ENCODE measurements around the gene IGF1.

The IGF1 gene

GRCh38 chr12:102479099-102479885 lies 1.1 kb downstream of the IGF1 start:
- H4K91ac ChIP-seq (ENCODE audit: low read length) = no peak overlapping the region
- no peak overlapping the region for H2AFZ ChIP-seq (ENCODE audit: low read depth, low read length)
- no peaks in the 10 kb centered on the region for H3K9me3 ChIP-seq (ENCODE audit: control insufficient read depth, low read length)
- H2BK12ac ChIP-seq (ENCODE audit: low read length in 2 of 2) = no peak overlapping the region
- H3K4me2 ChIP-seq (ENCODE audit: low read length, poor library complexity, severe bottlenecking) = no peak overlapping the region
- H3K79me1 ChIP-seq (replicated peaks; ENCODE audit: low read length, poor library complexity, severe bottlenecking) = no peaks in the 10 kb centered on the region
- no peak overlapping the region for H2AK5ac ChIP-seq (ENCODE audit: low read length, severe bottlenecking)
- H3K9ac ChIP-seq (ENCODE audit: low read length) = peak overlapping the region; percentile 59
- H4K8ac ChIP-seq (ENCODE audit: low read length) = no peak overlapping the region
- H3K27me3 ChIP-seq (ENCODE audit: control insufficient read depth in 1 of 2, insufficient read depth in 1 of 2, low read length in 2 of 2) = peaks cover 0 to 9% of the 10 kb centered on the region in 2 experiments
- no peak overlapping the region for H3K18ac ChIP-seq (ENCODE audit: low read depth in 1 of 2, low read length in 2 of 2)
- H3K14ac ChIP-seq (ENCODE audit: low read length in 2 of 2) = no peak overlapping the region
- peaks cover under 1% of the 10 kb centered on the region for H3K4me1 ChIP-seq (ENCODE audit: control insufficient read depth, insufficient read depth, low read depth, low read length)
- H2BK15ac ChIP-seq (ENCODE audit: low read depth, poor library complexity, severe bottlenecking) = no peak overlapping the region
- H3K23ac ChIP-seq (ENCODE audit: low read length in 2 of 2) = no peak overlapping the region
- 70% methylated on average over 11 of the region's 11 CpGs for WGBS
- peak overlapping the region in 1 of 2 experiments; percentile 46 for H3K4me3 ChIP-seq (ENCODE audit: insufficient read depth in 1 of 2, low read depth in 1 of 2, low read length in 2 of 2)
- H3K27ac ChIP-seq (ENCODE audit: low read length, poor library complexity, severe bottlenecking) = no peak overlapping the region
- H2BK120ac ChIP-seq (ENCODE audit: low read depth, low read length) = no peak overlapping the region
- H3K4ac ChIP-seq (ENCODE audit: low read depth in 1 of 2, low read length in 2 of 2) = no peak overlapping the region
- DNase-seq = no peak
- no peak overlapping the region for H2BK5ac ChIP-seq (ENCODE audit: low read depth, low read length, poor library complexity, severe bottlenecking)
- no peaks in the 10 kb centered on the region for H3K36me3 ChIP-seq (ENCODE audit: control insufficient read depth in 1 of 2, insufficient read depth in 2 of 2, low read depth in 1 of 2, low read length in 2 of 2)

- H2BK15ac ChIP-seq (ENCODE audit: low read depth, poor library complexity, severe bottlenecking) = no peak overlapping the region
- 67% methylated on average over 4 of the region's 4 CpGs for WGBS
- H3K27ac ChIP-seq (ENCODE audit: low read length, poor library complexity, severe bottlenecking) = no peak overlapping the region
- H2BK5ac ChIP-seq (ENCODE audit: low read depth, low read length, poor library complexity, severe bottlenecking) = no peak overlapping the region
- no peak overlapping the region for H2AFZ ChIP-seq (ENCODE audit: low read depth, low read length)
- no peaks in the 10 kb centered on the region for H3K79me1 ChIP-seq (replicated peaks; ENCODE audit: low read length, poor library complexity, severe bottlenecking)
- no peak overlapping the region for H3K4ac ChIP-seq (ENCODE audit: low read depth in 1 of 2, low read length in 2 of 2)
- no peaks in the 10 kb centered on the region for H3K9me3 ChIP-seq (ENCODE audit: control insufficient read depth, low read length)
- no peaks in the 10 kb centered on the region for H3K4me1 ChIP-seq (ENCODE audit: control insufficient read depth, insufficient read depth, low read depth, low read length)
- H3K14ac ChIP-seq (ENCODE audit: low read length in 2 of 2) = no peak overlapping the region
- no peaks in the 10 kb centered on the region for H3K36me3 ChIP-seq (ENCODE audit: control insufficient read depth in 1 of 2, insufficient read depth in 2 of 2, low read depth in 1 of 2, low read length in 2 of 2)
- H3K23ac ChIP-seq (ENCODE audit: low read length in 2 of 2) = no peak overlapping the region
- no peak for DNase-seq
- no peak overlapping the region for H2BK120ac ChIP-seq (ENCODE audit: low read depth, low read length)
- peaks cover 0 to 9% of the 10 kb centered on the region in 2 experiments for H3K27me3 ChIP-seq (ENCODE audit: control insufficient read depth in 1 of 2, insufficient read depth in 1 of 2, low read length in 2 of 2)
- no peak overlapping the region for H4K91ac ChIP-seq (ENCODE audit: low read length)
- H3K9ac ChIP-seq (ENCODE audit: low read length) = peak overlapping the region; percentile 59
- no peak overlapping the region for H2AK5ac ChIP-seq (ENCODE audit: low read length, severe bottlenecking)
- H2BK12ac ChIP-seq (ENCODE audit: low read length in 2 of 2) = no peak overlapping the region
- H4K8ac ChIP-seq (ENCODE audit: low read length) = no peak overlapping the region
- H3K18ac ChIP-seq (ENCODE audit: low read depth in 1 of 2, low read length in 2 of 2) = no peak overlapping the region
- peak overlapping the region in 1 of 2 experiments; percentile 46 for H3K4me3 ChIP-seq (ENCODE audit: insufficient read depth in 1 of 2, low read depth in 1 of 2, low read length in 2 of 2)
- H3K4me2 ChIP-seq (ENCODE audit: low read length, poor library complexity, severe bottlenecking) = no peak overlapping the region
Measured at GRCh38 chr12:102478405-102479098, 1.8 kb downstream of the IGF1 start.

GRCh38 chr12:102475355-102475754 lies 5.0 kb downstream of the IGF1 start:
- Histone ChIP-seq H3K4ac (ENCODE audit: low read depth in 1 of 2, low read length in 2 of 2) (no peak overlapping the region), H2BK120ac (ENCODE audit: low read depth, low read length) (no peak overlapping the region), H3K9me3 (ENCODE audit: control insufficient read depth, low read length) (no peaks in the 10 kb centered on the region), H3K18ac (ENCODE audit: low read depth in 1 of 2, low read length in 2 of 2) (no peak overlapping the region), H3K36me3 (ENCODE audit: control insufficient read depth in 1 of 2, insufficient read depth in 2 of 2, low read depth in 1 of 2, low read length in 2 of 2) (no peaks in the 10 kb centered on the region), H3K23ac (ENCODE audit: low read length in 2 of 2) (no peak overlapping the region), H3K4me1 (ENCODE audit: control insufficient read depth, insufficient read depth, low read depth, low read length) (no peaks in the 10 kb centered on the region), H2AK5ac (ENCODE audit: low read length, severe bottlenecking) (no peak overlapping the region), H3K9ac (ENCODE audit: low read length) (no peak overlapping the region), H2BK12ac (ENCODE audit: low read length in 2 of 2) (peak overlapping the region in 1 of 2 experiments; percentile 3), H4K91ac (ENCODE audit: low read length) (no peak overlapping the region), H3K4me2 (ENCODE audit: low read length, poor library complexity, severe bottlenecking) (no peak overlapping the region), H3K14ac (ENCODE audit: low read length in 2 of 2) (no peak overlapping the region), H2BK5ac (ENCODE audit: low read depth, low read length, poor library complexity, severe bottlenecking) (no peak overlapping the region), H3K27ac (ENCODE audit: low read length, poor library complexity, severe bottlenecking) (no peak overlapping the region), H2AFZ (ENCODE audit: low read depth, low read length) (peak overlapping the region; percentile 10), H3K79me1 (replicated peaks; ENCODE audit: low read length, poor library complexity, severe bottlenecking) (no peaks in the 10 kb centered on the region), H2BK15ac (ENCODE audit: low read depth, poor library complexity, severe bottlenecking) (no peak overlapping the region), H4K8ac (ENCODE audit: low read length) (no peak overlapping the region), H3K27me3 (ENCODE audit: control insufficient read depth in 1 of 2, insufficient read depth in 1 of 2, low read length in 2 of 2) (peaks cover 0 to 6% of the 10 kb centered on the region in 2 experiments), H3K4me3 (ENCODE audit: insufficient read depth in 1 of 2, low read depth in 1 of 2, low read length in 2 of 2) (no peak overlapping the region)
- 89% methylated on average over 9 of the region's 9 CpGs for WGBS
- no peak for DNase-seq

- Histone ChIP-seq H3K9ac (ENCODE audit: low read length) (no peak overlapping the region), H2AK5ac (ENCODE audit: low read length, severe bottlenecking) (no peak overlapping the region), H3K18ac (ENCODE audit: low read depth in 1 of 2, low read length in 2 of 2) (no peak overlapping the region), H3K4ac (ENCODE audit: low read depth in 1 of 2, low read length in 2 of 2) (no peak overlapping the region), H4K91ac (ENCODE audit: low read length) (no peak overlapping the region), H2AFZ (ENCODE audit: low read depth, low read length) (no peak overlapping the region), H3K4me3 (ENCODE audit: insufficient read depth in 1 of 2, low read depth in 1 of 2, low read length in 2 of 2) (no peak overlapping the region), H3K9me3 (ENCODE audit: control insufficient read depth, low read length) (no peaks in the 10 kb centered on the region), H2BK15ac (ENCODE audit: low read depth, poor library complexity, severe bottlenecking) (no peak overlapping the region), H3K23ac (ENCODE audit: low read length in 2 of 2) (no peak overlapping the region), H2BK12ac (ENCODE audit: low read length in 2 of 2) (no peak overlapping the region), H3K27me3 (ENCODE audit: control insufficient read depth in 1 of 2, insufficient read depth in 1 of 2, low read length in 2 of 2) (peaks cover 0 to 6% of the 10 kb centered on the region in 2 experiments), H2BK5ac (ENCODE audit: low read depth, low read length, poor library complexity, severe bottlenecking) (no peak overlapping the region), H3K4me1 (ENCODE audit: control insufficient read depth, insufficient read depth, low read depth, low read length) (no peaks in the 10 kb centered on the region), H4K8ac (ENCODE audit: low read length) (no peak overlapping the region), H3K79me1 (replicated peaks; ENCODE audit: low read length, poor library complexity, severe bottlenecking) (no peaks in the 10 kb centered on the region), H3K36me3 (ENCODE audit: control insufficient read depth in 1 of 2, insufficient read depth in 2 of 2, low read depth in 1 of 2, low read length in 2 of 2) (no peaks in the 10 kb centered on the region), H3K14ac (ENCODE audit: low read length in 2 of 2) (no peak overlapping the region), H3K4me2 (ENCODE audit: low read length, poor library complexity, severe bottlenecking) (no peak overlapping the region), H3K27ac (ENCODE audit: low read length, poor library complexity, severe bottlenecking) (no peak overlapping the region), H2BK120ac (ENCODE audit: low read depth, low read length) (no peak overlapping the region)
- 88% methylated on average over 3 of the region's 3 CpGs for WGBS
- peak; percentile 4 for DNase-seq
Measured at GRCh38 chr12:102474438-102475064, 5.8 kb downstream of the IGF1 start.

Data from mesenchymal stem cell (in vitro differentiated cells and primary cell).